ENCODE measurements around the gene IPPK. TPM values are rescaled to one million over a fixed set of nuclear protein-coding genes. Genes with fewer than 3 reads are reported as not detected.

The IPPK gene
- total RNA-seq, 4 donors from 2014 or later, result 8.0 to 18.8 (median 11.0) TPM

GRCh38 chr9:92650839-92651621, 18.9 kb downstream of the IPPK start:
- H3K27ac ChIP-seq, result peak overlapping the region in 1 of 4 donors; percentile 54
- TF ChIP-seq CTCF (IDR thresholded peaks at IDR 0.05) (no peak), EP300 (IDR thresholded peaks at IDR 0.05) (no peak), POLR2A (IDR thresholded peaks at IDR 0.05) (no peak)
- peaks cover 0 to 36% (median 0%) of the 10 kb centered on the region in 4 donors for H3K4me1 ChIP-seq
- no peaks in the 10 kb centered on the region for H3K27me3 ChIP-seq
- no peak for DNase-seq (ENCODE audit: low spot score in 2 of 2)
- peaks cover 0 to 89% (median 3%) of the 10 kb centered on the region in 3 donors for H3K36me3 ChIP-seq
- H3K4me3 ChIP-seq, result no peak overlapping the region
- WGBS, 2 donors, result 62 to 63% methylated on average over 10 of the region's 10 CpGs
- H3K9me3 ChIP-seq, result peaks cover 0 to 2% (median 0%) of the 10 kb centered on the region in 4 donors

- DNase-seq (ENCODE audit: low spot score in 2 of 2), result no peak
- TF ChIP-seq POLR2A (IDR thresholded peaks at IDR 0.05) (no peak), EP300 (IDR thresholded peaks at IDR 0.05) (no peak), CTCF (IDR thresholded peaks at IDR 0.05) (no peak)
- WGBS, 2 donors, result 95 to 96% methylated on average over 6 of the region's 6 CpGs
- Histone ChIP-seq H3K27me3 (no peaks in the 10 kb centered on the region), H3K9me3 (peaks cover 0 to 4% (median 0%) of the 10 kb centered on the region in 4 donors), H3K36me3 (peaks cover 0 to 89% (median under 1%) of the 10 kb centered on the region in 3 donors), H3K4me3 (no peak overlapping the region), H3K4me1 (peaks cover 0 to 30% (median 0%) of the 10 kb centered on the region in 4 donors), H3K27ac (peak overlapping the region in 1 of 4 donors; percentile 54)
These were observed 19.6 kb downstream of the IPPK start for GRCh38 chr9:92650296-92650695.

GRCh38 chr9:92649007-92649406, 20.9 kb downstream of the IPPK start:
- DNase-seq (ENCODE audit: low spot score in 2 of 2), result no peak
- Histone ChIP-seq H3K4me3 (no peak overlapping the region), H3K4me1 (peaks cover 0 to 17% (median 0%) of the 10 kb centered on the region in 4 donors), H3K27ac (peak overlapping the region in 1 of 4 donors; percentile 40), H3K27me3 (no peaks in the 10 kb centered on the region), H3K9me3 (peaks cover 0 to 7% (median 0%) of the 10 kb centered on the region in 4 donors), H3K36me3 (peaks cover 0 to 89% (median 3%) of the 10 kb centered on the region in 3 donors)
- 66 to 76% methylated on average over 5 of the region's 5 CpGs for WGBS, 2 donors
- no peak for TF ChIP-seq POLR2A (IDR thresholded peaks at IDR 0.05)

GRCh38 chr9:92648474-92648971, 21.4 kb downstream of the IPPK start:
- TF ChIP-seq EP300 (IDR thresholded peaks at IDR 0.05) (no peak), POLR2A (IDR thresholded peaks at IDR 0.05) (no peak), CTCF (IDR thresholded peaks at IDR 0.05) (no peak)
- no peak for DNase-seq (ENCODE audit: low spot score in 2 of 2)
- Histone ChIP-seq H3K27ac (peak overlapping the region in 1 of 4 donors; percentile 40), H3K27me3 (no peaks in the 10 kb centered on the region), H3K4me1 (peaks cover 0 to 13% (median 0%) of the 10 kb centered on the region in 4 donors), H3K9me3 (peaks cover 0 to 7% (median 0%) of the 10 kb centered on the region in 4 donors), H3K4me3 (no peak overlapping the region), H3K36me3 (peaks cover 0 to 91% (median 6%) of the 10 kb centered on the region in 3 donors)
- WGBS, 2 donors, result 54 to 77% methylated on average over 6 of the region's 6 CpGs

- Histone ChIP-seq H3K36me3 (peaks cover 0 to 94% (median 6%) of the 10 kb centered on the region in 3 donors), H3K27ac (peak overlapping the region in 1 of 4 donors; percentile 40), H3K9me3 (peaks cover 0 to 7% (median 0%) of the 10 kb centered on the region in 4 donors), H3K4me3 (no peak overlapping the region), H3K4me1 (peaks cover 0 to 13% (median 0%) of the 10 kb centered on the region in 4 donors), H3K27me3 (no peaks in the 10 kb centered on the region)
- 74% methylated on average over 11 of the region's 11 CpGs for WGBS, 2 donors
- DNase-seq (ENCODE audit: low spot score in 2 of 2), result no peak
- TF ChIP-seq EP300 (IDR thresholded peaks at IDR 0.05), result no peak
- TF ChIP-seq POLR2A (IDR thresholded peaks at IDR 0.05), result no peak
- no peak for TF ChIP-seq CTCF (IDR thresholded peaks at IDR 0.05)
These were observed 22.1 kb downstream of the IPPK start for GRCh38 chr9:92647671-92648473.

Measured in tibial nerve (tissue), 4 donors.